Transverse colon (tissue), 4 donors: ENCODE measurements around the gene TVP23C. TPM values are rescaled to one million over a fixed set of nuclear protein-coding genes. Genes with fewer than 3 reads are reported as not detected.
A peak's percentile ranks its signal among the peaks of the same experiment; 100 is the strongest.
"Not testable (repeated sequence)": the region's sequence is repeated elsewhere in the genome, so short reads cannot be mapped to it uniquely, and the experiment has no call there.

Experiments used
- DNase-seq: peaks from one replicate; pipeline ENCODE4 v3.0.0-alpha.2; 2019
- H3K27ac ChIP-seq, 4 donors: fragments of 200-600 bp; sonication (generic); 2 replicates each; pipeline ENCODE4 v1.5.1; 2016 to 2018; ENCODE audit warnings: inconsistent platforms in 4 of 4
- H3K27me3 ChIP-seq: fragments of 200-600 bp; sonication (generic); 2 replicates; pipeline ENCODE4 v1.5.1; 2017; ENCODE audit warnings: inconsistent platforms
- H3K36me3 ChIP-seq, 4 donors: fragments of 200-600 bp; sonication (generic); 2 replicates each; pipeline ENCODE4 v1.5.1; 2017 to 2019; ENCODE audit warnings: inconsistent platforms in 4 of 4
- H3K4me1 ChIP-seq, 4 donors: fragments of 200-600 bp; sonication (generic); 2 replicates each; pipeline ENCODE4 v1.5.1; 2017 to 2020; ENCODE audit warnings: inconsistent platforms in 4 of 4
- H3K4me3 ChIP-seq, 4 donors: fragments of 200-600 bp; sonication (generic); 1 replicate in 1 of 4; 2 replicates in 3 of 4; pipeline versions ENCODE4 v1.5.1 to v1.6.1; 2017 to 2019; ENCODE audit warnings: inconsistent platforms in 4 of 4
- H3K9me3 ChIP-seq, 2 donors: fragments of 200-600 bp; sonication (generic); 2 replicates each; pipeline ENCODE4 v1.5.1; 2017 to 2019; ENCODE audit warnings: inconsistent platforms in 2 of 2
- CTCF ChIP-seq, 5 experiments: fragments of 200-600 bp in 3 of 5; fragments of 450-650 bp in 2 of 5; sonication (generic) in 3 of 5; IDR thresholded peaks; 1 replicate in 2 of 5; 2 replicates in 3 of 5; pipeline ENCODE4 v1.5.1; 2016 to 2017; ENCODE audit warnings: antibody characterized with exemption in 5 of 5, inconsistent platforms in 3 of 5, mild to moderate bottlenecking in 2 of 5, moderate library complexity in 1 of 5
- WGBS, 2 donors: methylation state at CpG; one replicate each; pipeline ENCODE4 v1.1.5; 2018; ENCODE audit warnings: low coverage in 1 of 2; 5-methylcytosine and 5-hydroxymethylcytosine counted together
- in situ Hi-C, 4 donors: fragments of 200-750 bp; cut with MboI; loops; one replicate each; pipeline versions ENCODE4 v1.15.0 to v1.15.1; 2017; ENCODE audit warnings: low sequenced_read_pairs in 3 of 4, low pct_ligation_motif_present in 1 of 4, low pct_unique_long_range_greater_than_20kb in 1 of 4
- intact Hi-C: fragments of 100-400 bp; cut with DNase I; formaldehyde crosslinking; loops from one replicate; pipeline ENCODE4 v1.15.1; 2023; ENCODE audit warnings: low total_unique reads
- total RNA-seq, 4 donors: library from RNA; depleted of rRNA; stranded (reverse); fragments of >200 nt; gene quantifications; one replicate each; pipeline ENCODE4 v1.1.0, GENCODE V29; 2016

The TVP23C gene
- total RNA-seq, 4 donors from 2014 or later: 15.0 to 457 (median 33.7) TPM

DNA sequence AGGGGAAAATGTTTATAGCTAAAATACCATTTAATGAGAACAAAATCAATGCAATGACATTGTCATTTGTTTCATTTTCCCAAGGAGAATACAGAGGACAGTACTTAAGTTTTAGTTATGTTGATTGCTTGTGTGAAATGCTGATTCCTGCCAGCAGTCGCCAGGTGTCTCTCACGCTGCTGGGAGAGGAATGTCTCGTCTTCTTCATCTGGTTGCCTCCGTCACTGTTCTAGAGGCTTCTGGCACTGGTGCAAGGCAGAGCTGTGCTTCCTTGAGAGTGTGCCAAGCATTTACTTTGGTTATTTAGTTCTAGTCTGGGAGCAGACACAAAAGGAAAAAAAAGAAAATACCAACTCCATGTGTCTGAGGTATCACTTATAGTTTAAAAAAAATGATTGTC lies 10.6 kb upstream of the TVP23C start:
- H3K9me3 ChIP-seq, H3K4me3 ChIP-seq, H3K27ac ChIP-seq, in situ Hi-C loops, H3K36me3 ChIP-seq, H3K27me3 ChIP-seq, intact Hi-C loops, H3K4me1 ChIP-seq: not testable (repeated sequence)
- TF ChIP-seq CTCF (IDR thresholded peaks at IDR 0.05): peak in 1 of 5 experiments; percentile 17
- WGBS, 2 donors: 20% methylated on average over 4 of the region's 4 CpGs; no CpG with 5 or more reads in 1 of the 2 donors
- DNase-seq: peak; percentile 22

DNA sequence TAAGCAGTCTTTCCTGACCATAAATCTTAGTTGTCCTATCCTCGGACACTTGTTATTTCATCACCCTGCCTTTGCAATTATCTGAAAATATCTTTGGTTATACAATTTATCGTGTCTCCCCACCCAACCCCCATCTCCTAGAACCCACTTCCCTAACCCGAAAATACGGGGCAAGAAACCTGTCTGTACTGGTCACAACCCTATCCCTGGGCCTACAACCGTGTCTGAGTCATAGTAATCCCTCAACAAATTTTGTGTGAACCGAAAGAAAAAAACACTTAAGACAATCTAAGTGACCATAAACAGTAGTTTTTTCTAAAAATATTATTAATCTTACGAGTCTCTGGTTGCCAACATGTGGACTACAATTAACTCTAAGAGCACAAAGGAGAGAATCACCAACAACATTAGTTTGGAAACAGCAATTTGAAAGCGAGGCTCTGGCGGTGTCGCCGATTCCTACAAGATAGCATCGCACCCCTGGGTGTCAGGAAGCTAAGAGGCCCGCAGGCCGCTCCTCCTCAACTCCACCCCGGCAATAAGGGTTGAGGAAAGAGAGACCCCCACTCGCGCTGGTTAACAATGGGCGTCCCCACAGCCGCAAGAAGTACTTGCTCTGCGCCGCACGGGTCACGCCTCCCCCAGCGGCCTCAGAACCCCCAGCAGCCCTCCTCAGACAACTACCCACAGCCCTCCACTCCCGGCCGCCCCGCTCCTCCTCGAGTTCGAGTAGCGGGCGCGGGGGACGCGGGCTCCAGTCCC lies 489 bp downstream of the TVP23C start:
- intact Hi-C loops, H3K36me3 ChIP-seq, H3K27me3 ChIP-seq, H3K9me3 ChIP-seq, DNase-seq, in situ Hi-C loops: not testable (repeated sequence)
- Histone ChIP-seq H3K4me3 (peak overlapping the region; percentile 71 to 92 (median 90)), H3K4me1 (peaks cover 0 to 11% (median 0%) of the 10 kb centered on the region in 4 donors), H3K27ac (peak overlapping the region; percentile 81 to 91 (median 85))
- whole genome bisulfite sequencing, 2 donors: 1% methylated on average over 17 of the region's 34 CpGs; no CpG with 5 or more reads in 1 of the 2 donors

- H3K4me1 ChIP-seq: peaks cover 0 to 11% (median 0%) of the 10 kb centered on the region in 4 donors
- intact Hi-C loops, H3K27me3 ChIP-seq, H3K4me3 ChIP-seq, in situ Hi-C loops, H3K27ac ChIP-seq, H3K36me3 ChIP-seq, DNase-seq, H3K9me3 ChIP-seq: not testable (repeated sequence)
- 83 to 96% methylated on average over 2 to 10 of the region's 10 CpGs for WGBS, 2 donors
Observed at GRCh38 chr17:15561439-15561838, 1.8 kb downstream of the TVP23C start.

- DNase-seq, H3K9me3 ChIP-seq, H3K36me3 ChIP-seq, in situ Hi-C loops, H3K4me3 ChIP-seq, intact Hi-C loops, H3K27ac ChIP-seq, H3K27me3 ChIP-seq, H3K4me1 ChIP-seq: not testable (repeated sequence)
- 58 to 85% methylated on average over 2 to 3 of the region's 5 CpGs for WGBS, 2 donors
Observed at GRCh38 chr17:15558403-15559105, 4.7 kb downstream of the TVP23C start.

DNA sequence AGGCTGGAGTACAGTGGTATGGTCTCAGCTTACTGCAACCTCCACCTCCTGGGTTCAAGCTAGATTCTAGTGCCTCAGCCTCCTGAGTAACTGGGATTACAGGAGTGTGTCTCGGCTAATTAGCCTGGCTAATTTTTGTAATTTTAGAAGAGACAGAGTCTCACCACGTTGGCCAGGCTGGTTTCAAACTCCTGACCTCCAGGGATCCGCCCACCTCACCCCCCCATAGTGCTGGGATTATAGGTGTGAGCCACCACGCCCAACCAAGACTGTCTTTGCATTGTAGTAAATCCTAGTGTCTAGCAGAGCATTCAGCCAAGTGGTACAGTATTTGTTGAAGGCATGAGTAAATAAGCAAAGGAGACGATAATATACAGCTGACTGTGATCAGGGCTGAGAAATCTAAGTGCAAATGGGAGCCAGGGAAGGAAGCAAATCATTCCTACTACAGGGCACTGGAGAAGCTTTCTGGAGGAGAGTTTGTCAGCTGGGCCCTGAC lies 5.9 kb downstream of the TVP23C start:
- DNase-seq, H3K4me3 ChIP-seq, H3K27me3 ChIP-seq, H3K27ac ChIP-seq, in situ Hi-C loops, H3K4me1 ChIP-seq, H3K9me3 ChIP-seq, H3K36me3 ChIP-seq, intact Hi-C loops: not testable (repeated sequence)
- WGBS, 2 donors: 80% methylated on average over 1 of the region's 5 CpGs; no CpG with 5 or more reads in 1 of the 2 donors

- intact Hi-C loops, H3K27ac ChIP-seq, H3K27me3 ChIP-seq, H3K4me3 ChIP-seq, DNase-seq, in situ Hi-C loops, H3K36me3 ChIP-seq, H3K4me1 ChIP-seq, H3K9me3 ChIP-seq: not testable (repeated sequence)
- WGBS, 2 donors: 47% methylated on average over 1 of the region's 1 CpG; no CpG with 5 or more reads in 1 of the 2 donors
Observed at GRCh38 chr17:15552932-15553331, 10.4 kb downstream of the TVP23C start.

- WGBS, 2 donors: 73 to 80% methylated on average over 1 to 3 of the region's 3 CpGs
- H3K27me3 ChIP-seq, intact Hi-C loops, DNase-seq, H3K4me1 ChIP-seq, H3K36me3 ChIP-seq, H3K4me3 ChIP-seq, H3K9me3 ChIP-seq, H3K27ac ChIP-seq, in situ Hi-C loops: not testable (repeated sequence)
Observed at GRCh38 chr17:15549552-15549951, 13.7 kb downstream of the TVP23C start.

GRCh38 chr17:15546604-15547003 lies 16.7 kb downstream of the TVP23C start:
- intact Hi-C loops, in situ Hi-C loops, H3K27me3 ChIP-seq, H3K4me1 ChIP-seq, H3K27ac ChIP-seq, H3K36me3 ChIP-seq, DNase-seq, H3K4me3 ChIP-seq, H3K9me3 ChIP-seq: not testable (repeated sequence)
- 90% methylated on average over 1 of the region's 2 CpGs; no CpG with 5 or more reads in 1 of the 2 donors for WGBS, 2 donors
